CD4-positive, CD25-positive, alpha-beta regulatory T cell (primary cell): ENCODE results near the gene NCAPD2. TPM values are rescaled to one million over a fixed set of nuclear protein-coding genes. Genes with fewer than 3 reads are reported as not detected.
A peak's percentile ranks its signal among the peaks of the same experiment; 100 is the strongest.

Experiments
- ATAC-seq, 2 donors: fragments of 150-1000 bp; cut with Tn5 transposase; one replicate each; pipeline ENCODE4 v1.10.0; 2021; ENCODE audit warnings: low read depth in 2 of 2, moderate number of reproducible peaks in 2 of 2, moderate library complexity in 1 of 2
- DNase-seq, 3 donors: peaks; one replicate each; pipeline versions ENCODE4 v3.0.0 to v3.0.0-alpha.2; 2012 to 2022; ENCODE audit warnings: mixed read lengths in 1 of 3
- H3K27ac ChIP-seq: one replicate; pipeline ENCODE4 v1.7.0; 2013; ENCODE audit warnings: mild to moderate bottlenecking, low read length; ENCODE audit not compliant: insufficient read depth, poor library complexity, severe bottlenecking
- H3K27me3 ChIP-seq: one replicate; pipeline ENCODE4 v1.7.0; 2013; ENCODE audit warnings: low read length; ENCODE audit not compliant: control insufficient read depth, insufficient read depth
- H3K36me3 ChIP-seq: one replicate; pipeline ENCODE4 v1.7.0; 2013; ENCODE audit warnings: mild to moderate bottlenecking, low read length, moderate library complexity; ENCODE audit not compliant: control insufficient read depth, insufficient read depth
- H3K4me1 ChIP-seq: 2 replicates; pipeline ENCODE4 v1.7.0; 2013; ENCODE audit warnings: mild to moderate bottlenecking, low read length; ENCODE audit not compliant: insufficient read depth, control insufficient read depth, poor library complexity, severe bottlenecking
- H3K4me3 ChIP-seq: one replicate; pipeline ENCODE4 v1.7.0; 2013; ENCODE audit warnings: low read depth, mild to moderate bottlenecking, low read length, moderate library complexity
- H3K9me3 ChIP-seq, 2 experiments: 1 replicate in 1 of 2; 2 replicates in 1 of 2; pipeline ENCODE4 v1.7.0; 2013; ENCODE audit warnings: low read length in 2 of 2, mild to moderate bottlenecking in 1 of 2, moderate library complexity in 1 of 2; ENCODE audit not compliant: control insufficient read depth in 2 of 2
- H3K27ac Mint-ChIP-seq, 3 donors: one replicate each; pipeline ENCODE4 v1.8.0; 2020 to 2022; ENCODE audit warnings: mild to moderate bottlenecking in 3 of 3, mixed read lengths in 3 of 3, moderate library complexity in 2 of 3
- H3K27me3 Mint-ChIP-seq: one replicate; pipeline ENCODE4 v1.8.0; 2022; ENCODE audit warnings: mild to moderate bottlenecking, mixed read lengths
- H3K36me3 Mint-ChIP-seq: one replicate; pipeline ENCODE4 v1.8.0; 2020; ENCODE audit warnings: mixed read lengths
- H3K4me1 Mint-ChIP-seq, 4 donors: one replicate each; pipeline ENCODE4 v1.8.0; 2020 to 2022; ENCODE audit warnings: mixed read lengths in 4 of 4, mild to moderate bottlenecking in 1 of 4
- H3K4me3 Mint-ChIP-seq, 4 donors: one replicate each; pipeline ENCODE4 v1.8.0; 2020 to 2022; ENCODE audit warnings: mild to moderate bottlenecking in 4 of 4, mixed read lengths in 4 of 4, moderate library complexity in 3 of 4
- H3K9me3 Mint-ChIP-seq, 7 donors: one replicate each; pipeline ENCODE4 v1.8.0; 2020 to 2022; ENCODE audit warnings: mixed read lengths in 7 of 7, mild to moderate bottlenecking in 3 of 7, moderate library complexity in 2 of 7
- polyA plus RNA-seq, 4 donors: library from polyadenylated mRNA; unstranded; fragments of 300-500 nt; fragmentation: Illumina TruSeq; gene quantifications; one replicate each; pipeline ENCODE4 v1.2.3, GENCODE V29; 2021
- total RNA-seq: library from RNA; stranded (reverse); gene quantifications from one replicate; pipeline ENCODE4 v1.2.3, GENCODE V29; 2022

The NCAPD2 gene
- total and polyA plus RNA-seq, 5 donors from 2014 or later, result 21.5 to 32.8 (median 26.3) TPM

DNA sequence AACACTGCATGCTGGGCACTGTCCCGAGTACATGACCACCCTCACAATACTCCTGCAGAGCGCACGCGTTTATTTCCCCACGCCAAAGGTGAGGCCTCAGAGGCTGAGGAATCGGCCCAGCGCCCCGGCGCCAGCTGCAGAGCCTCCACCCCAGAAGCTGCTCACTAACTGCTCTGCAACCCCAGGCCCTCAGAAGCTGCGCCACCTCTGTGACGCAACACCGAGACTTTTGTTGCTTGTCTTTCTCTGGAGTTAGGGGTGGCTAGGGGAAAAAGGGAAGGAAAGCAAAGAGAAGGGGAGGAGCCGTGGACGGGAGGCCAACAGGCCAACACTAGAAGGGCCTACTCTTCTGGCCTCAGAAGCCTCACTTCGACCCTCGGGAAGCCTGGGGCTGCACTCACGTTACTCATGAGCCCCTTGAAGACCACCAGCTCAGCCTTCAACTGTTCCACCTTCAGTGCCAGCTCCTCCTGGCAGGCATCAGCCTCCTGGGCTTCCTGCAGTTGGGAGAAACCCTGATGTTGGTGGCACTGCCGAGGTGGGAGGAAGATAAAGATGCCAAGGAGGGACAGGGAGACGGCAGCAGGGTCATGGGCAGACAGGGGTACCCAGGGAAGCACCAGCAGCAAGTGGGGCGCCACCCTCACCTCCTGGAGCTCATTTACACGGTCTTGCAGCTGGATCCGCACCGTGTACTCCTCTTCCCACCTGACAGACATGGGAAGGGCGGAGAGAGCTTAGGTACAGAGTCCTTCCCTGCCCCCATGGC lies 56.6 kb downstream of the NCAPD2 start:
- DNase-seq (no peak), ATAC-seq (no peak)
- Histone ChIP-seq H3K27me3 (no peaks in the 10 kb centered on the region), H3K9me3 (no peaks in the 10 kb centered on the region), H3K4me3 (no peak overlapping the region), H3K4me1 (peaks cover 37% of the 10 kb centered on the region), H3K36me3 (peaks cover 55% of the 10 kb centered on the region), H3K27ac (no peak overlapping the region)
- H3K4me1 Mint-ChIP-seq, result peaks cover 0 to 47% (median 35%) of the 10 kb centered on the region in 4 donors
- no peak overlapping the region for H3K4me3 Mint-ChIP-seq
- H3K9me3 Mint-ChIP-seq, result no peaks in the 10 kb centered on the region
- no peaks in the 10 kb centered on the region for H3K27me3 Mint-ChIP-seq
- H3K27ac Mint-ChIP-seq, result no peak overlapping the region
- peaks cover 20% of the 10 kb centered on the region for H3K36me3 Mint-ChIP-seq

GRCh38 chr12:6551063-6551461 lies 57.2 kb downstream of the NCAPD2 start:
- no peaks in the 10 kb centered on the region for H3K27me3 Mint-ChIP-seq
- H3K4me3 Mint-ChIP-seq, result no peak overlapping the region
- ATAC-seq (no peak), DNase-seq (no peak)
- peaks cover 0 to 47% (median 36%) of the 10 kb centered on the region in 4 donors for H3K4me1 Mint-ChIP-seq
- Histone ChIP-seq H3K27me3 (no peaks in the 10 kb centered on the region), H3K4me3 (no peak overlapping the region), H3K4me1 (peaks cover 40% of the 10 kb centered on the region), H3K27ac (no peak overlapping the region), H3K9me3 (no peaks in the 10 kb centered on the region), H3K36me3 (peaks cover 52% of the 10 kb centered on the region)
- no peak overlapping the region for H3K27ac Mint-ChIP-seq
- H3K36me3 Mint-ChIP-seq, result peaks cover 15% of the 10 kb centered on the region
- H3K9me3 Mint-ChIP-seq, result no peaks in the 10 kb centered on the region

GRCh38 chr12:6551496-6552139 lies 57.7 kb downstream of the NCAPD2 start:
- no peak for DNase-seq
- H3K27ac ChIP-seq, result no peak overlapping the region
- no peaks in the 10 kb centered on the region for H3K27me3 Mint-ChIP-seq
- H3K4me3 Mint-ChIP-seq, result peak overlapping the region in 2 of 4 donors; percentile 74 to 81
- peaks cover 0 to 48% (median 38%) of the 10 kb centered on the region in 4 donors for H3K4me1 Mint-ChIP-seq
- no peak for ATAC-seq
- peak overlapping the region in 2 of 3 donors; percentile 80 to 81 for H3K27ac Mint-ChIP-seq
- peaks cover 13% of the 10 kb centered on the region for H3K36me3 Mint-ChIP-seq
- peaks cover 49% of the 10 kb centered on the region for H3K36me3 ChIP-seq
- no peaks in the 10 kb centered on the region for H3K9me3 Mint-ChIP-seq
- H3K4me1 ChIP-seq, result peaks cover 42% of the 10 kb centered on the region
- no peaks in the 10 kb centered on the region for H3K9me3 ChIP-seq
- no peaks in the 10 kb centered on the region for H3K27me3 ChIP-seq
- H3K4me3 ChIP-seq, result no peak overlapping the region

DNA sequence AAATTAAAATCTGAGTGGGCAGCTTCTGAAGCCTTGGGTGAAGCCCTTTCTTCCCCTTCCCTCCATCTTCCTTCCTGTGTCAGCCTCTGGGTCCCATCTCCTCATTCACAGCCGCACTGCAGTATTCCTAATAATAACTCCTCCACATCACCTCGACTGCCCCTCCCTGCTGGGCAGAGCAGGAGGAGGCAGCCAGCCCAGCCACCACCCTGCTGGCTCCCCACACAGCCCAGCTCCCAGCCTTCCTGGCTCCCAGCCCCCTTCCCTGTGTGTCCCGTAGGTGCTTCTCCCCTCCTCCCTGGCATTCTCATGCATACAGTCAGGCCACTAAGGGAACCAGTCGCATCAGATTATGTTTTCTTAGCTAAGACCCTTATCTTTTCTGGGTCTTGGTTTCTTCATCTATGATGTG lies 58.2 kb downstream of the NCAPD2 start:
- Mint-ChIP-seq H3K36me3 (peaks cover 13% of the 10 kb centered on the region), H3K4me3 (peak overlapping the region in 2 of 4 donors; percentile 97 to 98), H3K27ac (peak overlapping the region; percentile 68 to 81 (median 80)), H3K27me3 (no peaks in the 10 kb centered on the region), H3K9me3 (no peaks in the 10 kb centered on the region), H3K4me1 (peaks cover 0 to 52% (median 37%) of the 10 kb centered on the region in 4 donors)
- Histone ChIP-seq H3K9me3 (no peaks in the 10 kb centered on the region), H3K27me3 (no peaks in the 10 kb centered on the region), H3K4me3 (no peak overlapping the region), H3K27ac (no peak overlapping the region), H3K4me1 (peaks cover 43% of the 10 kb centered on the region), H3K36me3 (peaks cover 44% of the 10 kb centered on the region)
- no peak for DNase-seq
- ATAC-seq, result no peak

GRCh38 chr12:6553051-6553868 lies 59.4 kb downstream of the NCAPD2 start:
- peaks cover 52% of the 10 kb centered on the region for H3K4me1 ChIP-seq
- H3K4me1 Mint-ChIP-seq, result peaks cover 5 to 59% (median 35%) of the 10 kb centered on the region in 4 donors

GRCh38 chr12:6554168-6555017 lies 60.5 kb downstream of the NCAPD2 start:
- H3K27ac ChIP-seq, result peak overlapping the region; percentile 33
- ATAC-seq, result peak; percentile 68 to 71

More at GRCh38 chr12:6553051-6553868, 59.4 kb downstream of the NCAPD2 start:
- H3K9me3 ChIP-seq, result no peaks in the 10 kb centered on the region
- H3K27ac ChIP-seq, result no peak overlapping the region
- DNase-seq (no peak), ATAC-seq (no peak)
- peaks cover 32% of the 10 kb centered on the region for H3K36me3 ChIP-seq
- H3K4me3 ChIP-seq, result peak overlapping the region; percentile 81
- no peaks in the 10 kb centered on the region for H3K27me3 ChIP-seq
- Mint-ChIP-seq H3K4me3 (peak overlapping the region; percentile 58 to 98 (median 94)), H3K27me3 (no peaks in the 10 kb centered on the region), H3K36me3 (peaks cover 6% of the 10 kb centered on the region), H3K9me3 (no peaks in the 10 kb centered on the region), H3K27ac (peak overlapping the region in 2 of 3 donors; percentile 38 to 68)

More at GRCh38 chr12:6554168-6555017, 60.5 kb downstream of the NCAPD2 start:
- Mint-ChIP-seq H3K9me3 (no peaks in the 10 kb centered on the region), H3K27me3 (no peaks in the 10 kb centered on the region), H3K4me1 (peaks cover 5 to 62% (median 35%) of the 10 kb centered on the region in 4 donors), H3K27ac (peak overlapping the region; percentile 75 to 87 (median 84)), H3K4me3 (peak overlapping the region; percentile 90 to 98 (median 95)), H3K36me3 (peaks cover under 1% of the 10 kb centered on the region)
- H3K4me1 ChIP-seq, result peaks cover 55% of the 10 kb centered on the region
- no peaks in the 10 kb centered on the region for H3K9me3 ChIP-seq
- H3K4me3 ChIP-seq, result peak overlapping the region; percentile 81
- H3K36me3 ChIP-seq, result peaks cover 27% of the 10 kb centered on the region
- DNase-seq, result peak; percentile 66 to 83 (median 73)
- no peaks in the 10 kb centered on the region for H3K27me3 ChIP-seq
